AG04450 (cell line): ENCODE data around the gene MUC6. TPM values are rescaled to one million over a fixed set of nuclear protein-coding genes. Genes with fewer than 3 reads are reported as not detected.

Source experiments
- CTCF ChIA-PET: fragments of 300-600, 350-600 bp; formaldehyde crosslinking; extraction: SDS; loops from one replicate; lab custom pipeline; 2022; ENCODE audit warnings: antibody characterized with exemption, inconsistent platforms; lab: Charles Lee
- POLR2A ChIA-PET: fragments of 350-600 bp; formaldehyde crosslinking; extraction: SDS; loops from one replicate; lab custom pipeline; 2021; ENCODE audit warnings: antibody characterized with exemption, inconsistent platforms; lab: Yijun Ruan, JAX
- DNase-seq: peaks from one replicate; pipeline ENCODE4 v3.0.0-alpha.2; 2011; ENCODE audit warnings: low read depth, low spot score
- H3K27ac ChIP-seq: one replicate; pipeline ENCODE4 v1.5.1; 2012; ENCODE audit warnings: low read depth, low read length, control low read depth
- H3K27me3 ChIP-seq: one replicate; pipeline ENCODE4 v1.6.0; 2012; ENCODE audit warnings: low read length; ENCODE audit not compliant: control insufficient read depth, insufficient read depth
- H3K4me3 ChIP-seq: 2 replicates; pipeline ENCODE4 v1.5.1; 2011; ENCODE audit warnings: mild to moderate bottlenecking, low read depth, low read length, control low read depth
- H3K9me3 ChIP-seq: 2 replicates; pipeline ENCODE4 v1.5.1; 2012; ENCODE audit warnings: low read length; ENCODE audit not compliant: control insufficient read depth, insufficient read depth
- polyA plus RNA-seq: library from polyadenylated mRNA; depleted of rRNA; stranded (reverse); fragments of >200 nt; gene quantifications from 2 replicates; pipeline ENCODE4 v1.2.3, GENCODE V29; 2011
- TF ChIP-seq, protein P1 (sequence below): IDR thresholded peaks from 2 replicates; pipeline ENCODE4 v1.5.1; 2011; ENCODE audit warnings: low read depth, low read length, control low read depth, inconsistent platforms

The MUC6 gene
- polyA plus RNA-seq, 1 experiment, result not detected

DNA sequence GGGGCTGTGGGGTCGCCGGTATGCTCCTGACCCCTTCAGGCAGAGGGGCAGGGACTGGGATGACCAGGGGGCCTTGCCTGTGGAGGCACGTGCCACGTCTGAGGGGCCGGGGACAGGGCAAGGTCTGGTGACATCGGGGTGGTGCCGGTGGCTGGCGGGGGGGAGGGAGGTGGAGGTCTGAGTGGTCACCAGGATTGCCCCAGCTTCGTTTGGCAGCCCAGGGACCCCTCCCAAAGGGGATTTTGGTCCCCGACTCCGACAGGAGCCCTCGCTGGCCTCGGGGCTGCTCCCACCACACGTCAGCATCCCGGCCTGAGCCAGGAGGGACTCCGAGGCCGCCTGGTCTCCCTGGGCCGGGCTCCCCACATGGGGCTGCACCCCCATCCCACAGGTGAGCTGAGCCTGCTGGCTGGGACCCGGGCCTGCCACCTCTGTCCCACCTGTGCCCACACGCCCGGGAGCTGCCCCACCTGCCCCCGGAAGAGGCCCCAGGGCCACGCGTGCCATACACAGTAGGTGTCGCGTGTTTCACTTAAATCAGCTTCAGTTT lies 1.1 kb upstream of the MUC6 start:
- ChIA-PET CTCF (no interaction called here), POLR2A (no interaction called here)
- Histone ChIP-seq H3K27me3 (peaks cover 6% of the 10 kb centered on the region), H3K9me3 (peaks cover 5% of the 10 kb centered on the region; the same call in 1 of the 2 replicates), H3K27ac (no peak overlapping the region), H3K4me3 (no peak overlapping the region)
- TF ChIP-seq, protein P1, sequence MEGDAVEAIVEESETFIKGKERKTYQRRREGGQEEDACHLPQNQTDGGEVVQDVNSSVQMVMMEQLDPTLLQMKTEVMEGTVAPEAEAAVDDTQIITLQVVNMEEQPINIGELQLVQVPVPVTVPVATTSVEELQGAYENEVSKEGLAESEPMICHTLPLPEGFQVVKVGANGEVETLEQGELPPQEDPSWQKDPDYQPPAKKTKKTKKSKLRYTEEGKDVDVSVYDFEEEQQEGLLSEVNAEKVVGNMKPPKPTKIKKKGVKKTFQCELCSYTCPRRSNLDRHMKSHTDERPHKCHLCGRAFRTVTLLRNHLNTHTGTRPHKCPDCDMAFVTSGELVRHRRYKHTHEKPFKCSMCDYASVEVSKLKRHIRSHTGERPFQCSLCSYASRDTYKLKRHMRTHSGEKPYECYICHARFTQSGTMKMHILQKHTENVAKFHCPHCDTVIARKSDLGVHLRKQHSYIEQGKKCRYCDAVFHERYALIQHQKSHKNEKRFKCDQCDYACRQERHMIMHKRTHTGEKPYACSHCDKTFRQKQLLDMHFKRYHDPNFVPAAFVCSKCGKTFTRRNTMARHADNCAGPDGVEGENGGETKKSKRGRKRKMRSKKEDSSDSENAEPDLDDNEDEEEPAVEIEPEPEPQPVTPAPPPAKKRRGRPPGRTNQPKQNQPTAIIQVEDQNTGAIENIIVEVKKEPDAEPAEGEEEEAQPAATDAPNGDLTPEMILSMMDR, result no peak
- DNase-seq, result no peak

DNA sequence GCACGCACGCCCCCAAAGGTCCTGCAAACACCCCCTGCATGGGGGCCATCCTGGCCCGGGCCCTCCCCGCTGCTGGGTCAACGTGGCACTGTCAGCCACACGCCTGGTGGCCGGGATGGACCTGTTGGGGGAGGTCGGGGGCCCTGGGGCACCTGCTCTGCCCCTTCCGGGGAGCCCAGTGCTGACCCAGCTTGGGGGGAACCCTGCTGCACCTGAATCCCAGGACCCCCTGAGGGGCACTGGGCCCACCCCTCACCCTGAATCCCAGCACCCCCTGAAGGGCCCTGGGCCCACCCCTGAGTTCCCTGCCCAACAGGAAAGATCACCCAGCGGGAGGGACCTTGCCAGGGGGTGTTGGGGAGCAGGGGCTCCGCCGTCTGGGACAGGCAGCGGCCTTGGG lies 413 bp upstream of the MUC6 start:
- Histone ChIP-seq H3K27ac (no peak overlapping the region), H3K9me3 (peaks cover 12% of the 10 kb centered on the region; the same call in 1 of the 2 replicates), H3K27me3 (no peaks in the 10 kb centered on the region), H3K4me3 (no peak overlapping the region)
- DNase-seq, result no peak
- CTCF ChIA-PET, result no interaction called here
- TF ChIP-seq, protein P1, result no peak
- POLR2A ChIA-PET, result no interaction called here

DNA sequence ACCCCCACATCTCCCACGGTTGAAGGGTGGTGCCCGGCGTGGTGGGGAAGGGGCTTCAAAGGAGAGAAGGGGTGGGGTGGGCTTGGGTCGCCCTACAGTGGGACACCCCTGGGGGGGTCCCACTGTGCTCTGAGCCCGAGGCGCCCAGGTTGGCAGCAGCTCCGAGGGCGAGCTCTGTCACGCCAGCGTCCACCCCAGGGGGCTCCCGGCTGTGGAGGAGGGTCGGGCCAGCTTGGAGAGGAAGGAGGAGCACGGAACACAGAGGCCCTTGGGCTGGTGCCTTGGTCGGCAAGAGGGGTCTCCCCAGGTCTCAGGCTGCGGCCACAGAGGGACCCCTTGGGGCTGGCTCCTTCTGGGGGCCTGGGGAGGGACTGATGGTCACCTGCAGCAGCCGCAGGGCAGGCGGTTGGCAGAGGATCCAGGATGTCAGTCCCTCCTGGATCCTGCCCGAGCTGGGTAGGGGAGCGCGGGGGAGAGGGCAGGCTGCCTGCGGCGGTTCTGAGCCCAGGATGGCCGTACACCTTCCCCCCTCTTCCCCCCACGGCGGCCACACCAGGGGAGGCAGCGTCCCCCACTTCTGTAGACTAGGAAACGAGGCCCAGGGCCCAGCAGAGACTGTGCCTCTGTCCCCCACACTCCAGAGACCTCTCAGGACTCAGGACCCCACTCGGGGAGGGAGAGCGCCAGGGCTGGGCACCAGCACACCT lies 788 bp downstream of the MUC6 start:
- ChIA-PET POLR2A (no interaction called here), CTCF (interaction anchor here (0.8 kb wide), 1 partner anchor 10 kb away, joined by 5 read pairs; no protein-coding TSS in a partner anchor)
- Histone ChIP-seq H3K4me3 (no peak overlapping the region), H3K27ac (no peak overlapping the region), H3K27me3 (no peaks in the 10 kb centered on the region), H3K9me3 (peaks cover 20% of the 10 kb centered on the region; the same call in 1 of the 2 replicates)
- DNase-seq, result no peak
- TF ChIP-seq, protein P1, result no peak

DNA sequence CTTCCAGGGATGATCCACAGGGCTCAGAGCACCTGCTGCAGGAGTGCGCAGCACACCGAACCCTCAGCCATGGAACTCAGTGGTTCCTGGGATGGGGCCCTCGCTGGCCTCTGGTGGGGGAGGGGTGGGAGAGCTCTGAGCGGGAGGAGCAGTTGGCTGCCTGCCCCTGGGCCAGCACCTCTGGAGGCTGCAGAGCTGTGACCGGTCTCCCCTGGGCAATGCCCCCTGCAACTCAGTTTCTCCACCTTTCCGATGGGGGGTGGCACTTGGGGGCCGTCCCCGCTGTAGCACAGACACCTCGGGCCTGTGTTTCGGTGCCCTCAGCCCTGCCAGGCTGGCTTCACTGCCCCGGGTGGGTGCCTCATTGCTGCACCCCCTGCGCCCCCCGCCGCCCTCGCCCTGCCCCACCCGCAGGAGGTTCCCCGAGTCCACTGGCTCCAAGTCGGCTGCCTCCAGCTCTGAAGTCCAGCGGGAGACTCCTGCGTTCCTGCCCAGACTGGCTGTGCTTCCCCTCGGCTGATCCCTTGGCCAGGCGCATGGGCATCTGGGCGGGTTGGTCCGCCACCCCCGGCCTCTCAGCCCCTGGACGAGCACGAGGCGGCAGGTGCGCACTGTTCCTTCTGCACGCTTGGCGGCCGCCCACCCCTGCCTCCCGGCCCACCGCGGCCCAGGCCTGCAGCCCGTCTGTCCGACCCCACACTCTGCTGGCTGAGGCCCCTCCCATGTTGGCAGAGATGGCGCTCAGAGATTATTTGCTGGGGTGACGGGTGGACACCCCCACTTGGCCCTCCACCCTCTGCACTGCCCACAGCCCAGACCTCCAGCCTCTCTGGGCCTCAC lies 1.8 kb downstream of the MUC6 start:
- H3K27ac ChIP-seq, result no peak overlapping the region
- ChIA-PET CTCF (interaction anchor here (0.6 kb wide), 1 partner anchor 110 kb away, joined by 3 read pairs; no protein-coding TSS in a partner anchor), POLR2A (no interaction called here)
- TF ChIP-seq, protein P1, result no peak
- peaks cover 23% of the 10 kb centered on the region; the same call in 1 of the 2 replicates for H3K9me3 ChIP-seq
- no peaks in the 10 kb centered on the region for H3K27me3 ChIP-seq
- DNase-seq, result no peak
- no peak overlapping the region for H3K4me3 ChIP-seq
